ENCODE results near the gene CD86.

Gene CD86

GRCh38 chr3:122092460-122093165 is 37.5 kb downstream of the CD86 start:
- peak; percentile 97 for ATAC-seq
- peak; percentile 71 for DNase-seq

GRCh38 chr3:122094125-122094524 is 39.0 kb downstream of the CD86 start:
- ATAC-seq (no peak), DNase-seq (no peak)

- no peak for ATAC-seq
- no peak for DNase-seq
Observed at GRCh38 chr3:122094693-122095092, 39.5 kb downstream of the CD86 start.

- ATAC-seq: no peak
- no peak for DNase-seq
Observed at GRCh38 chr3:122097141-122097540, 42.0 kb downstream of the CD86 start.

GRCh38 chr3:122098611-122099010 is 43.4 kb downstream of the CD86 start:
- DNase-seq: no peak
- ATAC-seq: no peak

GRCh38 chr3:122099255-122099654 is 44.1 kb downstream of the CD86 start:
- ATAC-seq (no peak), DNase-seq (no peak)

- DNase-seq: no peak
- ATAC-seq: no peak
Observed at GRCh38 chr3:122100083-122100482, 44.9 kb downstream of the CD86 start.

GRCh38 chr3:122100591-122101463 is 45.7 kb downstream of the CD86 start:
- DNase-seq (peak; percentile 26), ATAC-seq (peak; percentile 51)

- DNase-seq: no peak
- peak; percentile 43 for ATAC-seq
Observed at GRCh38 chr3:122101646-122102045, 46.5 kb downstream of the CD86 start.

- peak; percentile 60 for ATAC-seq
- DNase-seq: peak; percentile 42
Observed at GRCh38 chr3:122102191-122102935, 47.2 kb downstream of the CD86 start.

- DNase-seq (no peak), ATAC-seq (no peak)
Observed at GRCh38 chr3:122103821-122104514, 48.8 kb downstream of the CD86 start.

GRCh38 chr3:122104515-122105194 is 49.5 kb downstream of the CD86 start:
- ATAC-seq (no peak), DNase-seq (no peak)

GRCh38 chr3:122105626-122106025 is 50.5 kb downstream of the CD86 start:
- ATAC-seq (no peak), DNase-seq (no peak)

- ATAC-seq (no peak), DNase-seq (no peak)
Observed at GRCh38 chr3:122107171-122107570, 52.0 kb downstream of the CD86 start.

GRCh38 chr3:122111974-122112373 is 56.8 kb downstream of the CD86 start:
- ATAC-seq (no peak), DNase-seq (no peak)

- ATAC-seq (no peak), DNase-seq (no peak)
Observed at GRCh38 chr3:122112754-122113153, 57.6 kb downstream of the CD86 start.

- ATAC-seq: peak; percentile 79
Observed at GRCh38 chr3:122123850-122124249, 68.7 kb downstream of the CD86 start.

GRCh38 chr3:122132949-122133540 is 77.9 kb downstream of the CD86 start:
- ATAC-seq (no peak), DNase-seq (no peak)

More at GRCh38 chr3:122123850-122124249, 68.7 kb downstream of the CD86 start:
- no peak for DNase-seq

- peak; percentile 100 for ATAC-seq
Observed at GRCh38 chr3:122146466-122146865, 91.3 kb downstream of the CD86 start.

GRCh38 chr3:122148941-122149627 is 93.9 kb downstream of the CD86 start:
- DNase-seq (no peak), ATAC-seq (no peak)

More at GRCh38 chr3:122146466-122146865, 91.3 kb downstream of the CD86 start:
- DNase-seq: peak; percentile 64

Measured in stimulated activated naive CD8-positive, alpha-beta T cell treated with anti-CD3 and anti-CD28 coated beads, Interleukin-15, Interleukin-2, amounts not matched to agents 100 U/mL and 50 U/mL, for 24 hours (primary cell).